ENCODE measurements around the gene ANK2.

Gene ANK2

DNA sequence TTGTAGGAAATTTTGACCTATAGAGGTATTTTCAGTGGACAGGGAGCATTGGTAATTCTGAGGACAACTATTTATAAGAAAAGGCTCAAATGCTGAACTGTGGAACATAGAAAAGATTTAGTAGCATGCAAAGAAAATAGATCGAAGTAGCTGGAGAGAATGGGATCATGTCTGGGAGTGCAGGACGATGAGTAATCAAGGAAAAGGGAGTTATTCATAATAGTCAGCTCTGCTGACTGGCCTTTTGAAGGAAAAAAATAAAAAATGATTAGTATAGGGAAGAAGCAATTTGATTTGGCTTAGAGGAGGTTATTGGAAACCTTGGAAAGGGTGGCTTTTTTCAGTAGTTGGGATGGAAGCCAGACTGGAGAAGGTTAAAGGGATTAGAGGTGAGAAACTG lies 22.9 kb upstream of the ANK2 start:
- Mint-ChIP-seq H3K4me1 (ENCODE audit: low read depth) (no peaks in the 10 kb centered on the region), H3K9me3 (no peaks in the 10 kb centered on the region), H3K4me3 (no peak overlapping the region), H3K27me3 (no peaks in the 10 kb centered on the region), H3K36me3 (ENCODE audit: low read depth) (no peaks in the 10 kb centered on the region), H3K27ac (no peak overlapping the region)
- no peak for DNase-seq

DNA sequence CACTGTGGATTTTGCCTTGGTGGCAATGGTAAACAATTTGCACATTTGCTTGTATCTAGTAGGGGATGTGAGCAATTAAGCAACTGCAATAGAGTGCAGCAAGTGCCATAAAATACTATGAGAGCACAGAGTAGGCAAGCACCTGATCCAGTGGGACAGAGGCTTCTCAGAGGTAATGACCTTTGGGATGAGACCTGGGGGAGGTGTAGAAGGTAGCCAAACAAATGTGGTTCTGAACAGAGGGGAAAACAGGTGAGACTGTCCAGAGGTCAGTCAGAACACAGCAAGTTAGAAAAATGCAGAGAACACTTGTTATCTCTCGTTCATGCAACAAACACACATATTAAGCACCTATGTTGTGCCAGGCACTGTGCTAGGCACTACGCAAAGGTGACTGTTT lies 21.4 kb upstream of the ANK2 start:
- Mint-ChIP-seq H3K27ac (no peak overlapping the region), H3K36me3 (ENCODE audit: low read depth) (no peaks in the 10 kb centered on the region), H3K4me3 (no peak overlapping the region), H3K9me3 (no peaks in the 10 kb centered on the region), H3K4me1 (ENCODE audit: low read depth) (no peaks in the 10 kb centered on the region), H3K27me3 (no peaks in the 10 kb centered on the region)
- DNase-seq, result no peak

DNA sequence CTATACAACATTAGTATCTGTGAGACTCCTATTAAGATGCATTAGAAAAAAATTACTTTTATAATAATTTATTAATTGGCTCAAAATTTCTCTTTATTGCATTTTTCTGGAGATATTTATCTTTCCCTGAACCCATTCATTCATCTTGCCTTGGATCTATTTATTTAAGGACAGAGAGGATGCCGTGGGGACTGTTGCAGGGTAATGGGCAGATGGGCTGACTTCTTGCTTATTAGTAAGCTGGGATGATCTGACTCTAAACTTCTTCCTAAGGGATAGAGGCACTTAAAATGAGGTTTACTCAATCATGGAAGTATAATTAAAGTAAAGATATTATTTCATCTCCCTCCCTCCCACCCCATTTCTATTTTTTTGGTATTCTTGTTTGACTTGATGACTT lies 18.2 kb upstream of the ANK2 start:
- H3K4me1 Mint-ChIP-seq (ENCODE audit: low read depth), result no peaks in the 10 kb centered on the region
- no peak for DNase-seq
- H3K27me3 Mint-ChIP-seq, result peaks cover 5% of the 10 kb centered on the region
- H3K4me3 Mint-ChIP-seq, result no peak overlapping the region
- no peak overlapping the region for H3K27ac Mint-ChIP-seq
- no peaks in the 10 kb centered on the region for H3K36me3 Mint-ChIP-seq (ENCODE audit: low read depth)
- H3K9me3 Mint-ChIP-seq, result no peaks in the 10 kb centered on the region

DNA sequence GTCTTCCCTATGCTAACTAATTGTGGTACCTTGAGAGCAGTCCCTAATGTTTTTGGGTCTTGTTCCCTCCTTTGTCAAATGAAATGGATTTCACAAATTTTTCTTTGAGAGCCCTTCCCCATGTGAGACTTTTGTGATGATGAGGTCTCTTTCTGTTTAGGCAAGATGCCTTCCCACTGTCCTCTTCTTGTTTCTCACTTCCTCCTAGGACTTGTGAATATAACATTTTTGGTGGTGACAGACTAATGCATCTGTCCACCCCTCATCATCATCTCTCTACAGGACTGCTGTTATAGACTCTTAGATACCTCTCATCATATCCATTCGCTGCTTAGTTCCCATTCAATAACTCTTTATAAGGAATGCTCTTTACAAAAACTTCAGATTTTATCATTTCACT lies 8.7 kb upstream of the ANK2 start:
- no peaks in the 10 kb centered on the region for H3K4me1 Mint-ChIP-seq (ENCODE audit: low read depth)
- no peak overlapping the region for H3K4me3 Mint-ChIP-seq
- H3K27ac Mint-ChIP-seq, result no peak overlapping the region
- no peak for DNase-seq
- H3K27me3 Mint-ChIP-seq, result no peaks in the 10 kb centered on the region
- H3K9me3 Mint-ChIP-seq, result no peaks in the 10 kb centered on the region
- H3K36me3 Mint-ChIP-seq (ENCODE audit: low read depth), result no peaks in the 10 kb centered on the region

DNA sequence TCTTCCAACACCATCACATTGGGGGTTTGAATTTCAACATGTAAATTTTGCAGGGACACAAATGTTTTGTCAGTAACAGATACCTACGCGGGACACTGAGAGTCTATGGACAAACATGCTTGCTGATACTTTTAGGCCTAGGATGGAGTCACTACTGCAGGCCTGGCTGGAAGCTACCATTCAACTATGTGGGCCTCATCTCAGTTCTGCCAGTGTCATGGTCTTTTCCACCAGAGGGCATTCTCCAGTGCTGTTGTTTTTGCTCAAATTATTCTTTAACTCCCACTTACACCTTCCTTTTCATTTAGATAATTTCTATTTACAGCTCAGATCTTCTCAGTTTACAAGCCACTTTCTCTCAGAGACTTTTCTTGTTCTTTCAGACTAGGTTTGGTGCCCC lies 7.0 kb upstream of the ANK2 start:
- Mint-ChIP-seq H3K4me1 (ENCODE audit: low read depth) (no peaks in the 10 kb centered on the region), H3K27ac (no peak overlapping the region), H3K27me3 (no peaks in the 10 kb centered on the region), H3K4me3 (no peak overlapping the region), H3K36me3 (ENCODE audit: low read depth) (no peaks in the 10 kb centered on the region), H3K9me3 (no peaks in the 10 kb centered on the region)
- no peak for DNase-seq

DNA sequence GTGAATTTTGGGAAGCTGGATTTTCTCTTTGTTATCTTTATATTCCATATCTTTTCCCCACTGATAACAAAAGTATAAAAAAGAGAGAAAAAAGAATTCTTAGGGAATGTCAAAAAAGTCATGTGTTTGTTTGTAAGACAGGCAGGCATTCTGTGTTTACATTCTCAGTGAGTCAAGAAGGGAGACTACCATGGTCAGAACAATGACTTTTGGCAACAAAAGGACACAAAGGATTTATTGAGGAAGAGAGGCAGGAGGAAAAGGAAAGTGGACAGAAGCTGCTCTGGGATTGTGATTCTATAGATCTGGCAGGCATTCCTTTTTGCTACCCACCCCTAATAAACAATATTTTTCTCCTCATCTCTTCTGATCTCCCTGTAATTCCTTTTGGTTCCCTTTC lies 5.9 kb upstream of the ANK2 start:
- DNase-seq, result no peak
- H3K4me1 Mint-ChIP-seq (ENCODE audit: low read depth), result no peaks in the 10 kb centered on the region
- H3K36me3 Mint-ChIP-seq (ENCODE audit: low read depth), result no peaks in the 10 kb centered on the region

DNA sequence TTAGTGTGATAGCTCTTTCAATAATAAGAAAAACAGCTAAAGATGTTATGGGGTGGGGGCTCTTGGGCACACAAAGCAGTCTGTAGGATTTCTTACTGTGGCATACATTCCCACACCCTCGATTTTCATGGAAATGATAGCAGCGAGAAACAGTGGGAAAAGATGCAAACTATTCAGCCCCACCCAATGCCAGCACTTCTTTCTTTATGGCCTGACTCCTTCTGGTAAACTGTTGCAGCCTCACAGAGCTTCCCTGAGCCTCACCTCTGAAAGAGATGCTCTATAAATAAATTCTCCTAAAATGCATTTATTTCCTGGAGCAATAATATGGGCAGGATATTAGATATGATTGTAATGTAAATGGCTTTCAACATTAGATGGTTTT lies 910 bp downstream of the ANK2 start:
- DNase-seq, result no peak
- no peaks in the 10 kb centered on the region for H3K36me3 Mint-ChIP-seq (ENCODE audit: low read depth)
- H3K27ac Mint-ChIP-seq, result no peak overlapping the region
- no peak overlapping the region for H3K4me3 Mint-ChIP-seq
- no peaks in the 10 kb centered on the region for H3K9me3 Mint-ChIP-seq
- H3K4me1 Mint-ChIP-seq (ENCODE audit: low read depth), result no peaks in the 10 kb centered on the region
- H3K27me3 Mint-ChIP-seq, result peaks cover 4% of the 10 kb centered on the region

More for the DNA sequence above, 5.9 kb upstream of the ANK2 start:
- no peak overlapping the region for H3K4me3 Mint-ChIP-seq
- no peaks in the 10 kb centered on the region for H3K9me3 Mint-ChIP-seq
- H3K27me3 Mint-ChIP-seq, result no peaks in the 10 kb centered on the region
- H3K27ac Mint-ChIP-seq, result no peak overlapping the region

DNA sequence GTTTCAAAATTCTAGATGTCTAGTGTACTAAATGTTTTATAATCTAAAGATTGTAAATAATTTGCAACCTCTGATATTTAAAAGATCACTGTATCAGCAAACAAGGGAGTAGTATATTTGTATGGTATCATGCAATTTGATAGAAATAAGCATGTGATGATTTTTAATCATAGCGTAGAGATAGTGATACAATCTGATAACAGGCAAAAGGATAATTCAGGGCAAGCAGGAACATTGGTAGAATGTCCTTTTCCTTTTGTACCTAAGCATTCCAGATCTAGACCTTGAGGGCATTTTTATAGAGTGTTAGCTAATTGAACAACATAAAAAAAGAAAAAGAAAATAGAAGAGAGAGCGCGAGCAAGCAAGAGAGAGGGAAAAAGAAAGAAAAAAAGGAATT lies 1.4 kb downstream of the ANK2 start:
- Mint-ChIP-seq H3K4me1 (ENCODE audit: low read depth) (no peaks in the 10 kb centered on the region), H3K27me3 (peaks cover 4% of the 10 kb centered on the region), H3K27ac (no peak overlapping the region), H3K9me3 (no peaks in the 10 kb centered on the region), H3K36me3 (ENCODE audit: low read depth) (no peaks in the 10 kb centered on the region), H3K4me3 (no peak overlapping the region)
- no peak for DNase-seq

DNA sequence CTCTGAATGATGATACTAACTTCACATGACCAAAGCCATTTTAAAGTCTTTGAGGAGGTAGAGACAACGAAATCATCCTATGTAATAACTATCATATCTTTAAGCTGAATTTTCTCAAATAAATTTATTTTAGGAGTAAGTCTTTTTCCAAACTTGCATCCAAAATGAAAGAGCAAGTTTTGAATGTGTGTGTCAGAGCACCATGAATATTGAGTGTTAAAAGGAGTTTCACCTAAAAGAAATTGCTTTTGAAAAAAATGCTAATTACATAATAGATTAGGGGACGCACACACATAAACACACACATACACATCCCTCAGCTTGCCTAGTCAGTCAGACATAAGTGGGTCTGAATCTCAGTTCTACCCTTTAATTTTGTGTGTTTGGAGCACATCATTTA lies 1.9 kb downstream of the ANK2 start:
- no peak overlapping the region for H3K4me3 Mint-ChIP-seq
- no peaks in the 10 kb centered on the region for H3K4me1 Mint-ChIP-seq (ENCODE audit: low read depth)
- no peaks in the 10 kb centered on the region for H3K9me3 Mint-ChIP-seq
- H3K27me3 Mint-ChIP-seq, result peaks cover 4% of the 10 kb centered on the region
- no peak overlapping the region for H3K27ac Mint-ChIP-seq
- DNase-seq, result no peak
- no peaks in the 10 kb centered on the region for H3K36me3 Mint-ChIP-seq (ENCODE audit: low read depth)

DNA sequence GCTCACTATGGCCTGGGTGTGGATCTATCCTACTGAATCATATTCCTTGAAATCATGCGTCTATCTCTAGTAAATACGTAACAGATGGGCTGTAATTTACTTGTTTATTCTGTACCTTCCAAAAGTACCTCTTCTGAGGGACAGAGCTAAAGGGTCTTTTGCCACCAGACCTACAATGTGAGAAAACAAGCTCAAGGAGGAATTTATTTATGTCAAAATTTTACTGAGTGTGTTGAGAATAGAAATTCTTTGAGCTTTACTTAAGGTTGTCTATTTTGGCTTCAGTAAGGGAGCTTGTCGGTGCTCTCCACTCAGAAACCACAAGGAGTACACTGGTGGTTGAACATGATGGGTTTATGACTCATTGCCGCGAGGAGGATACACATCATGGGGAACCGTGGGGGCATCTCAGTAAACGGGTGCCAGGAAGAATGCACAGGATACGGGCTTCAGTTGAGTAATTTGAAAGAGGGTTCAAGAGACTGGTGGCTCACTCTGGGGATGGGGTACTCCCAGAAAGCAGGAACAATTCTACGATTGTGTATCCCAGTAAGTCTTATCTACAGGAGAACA lies 3.0 kb downstream of the ANK2 start:
- Mint-ChIP-seq H3K27me3 (peaks cover 4% of the 10 kb centered on the region), H3K4me1 (ENCODE audit: low read depth) (no peaks in the 10 kb centered on the region)
- DNase-seq, result no peak

DNA sequence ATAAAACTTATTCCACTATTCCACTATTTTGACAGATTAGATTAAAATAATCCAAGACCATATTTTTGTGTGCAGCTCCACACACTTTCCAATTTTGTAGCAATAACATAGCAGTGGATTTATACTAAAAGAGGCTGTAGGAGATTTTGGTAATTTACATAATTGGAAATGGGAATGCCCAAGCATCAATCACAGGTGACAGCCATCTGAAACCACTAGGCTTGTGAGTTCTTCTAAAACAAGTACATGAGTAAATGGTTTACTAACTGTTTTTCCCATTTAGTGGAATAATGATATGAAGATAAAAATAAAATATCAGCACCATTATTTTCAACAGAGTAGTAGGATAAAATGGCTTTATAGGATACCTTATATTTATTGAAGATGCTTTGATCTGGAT lies 4.4 kb downstream of the ANK2 start:
- Mint-ChIP-seq H3K27me3 (peaks cover 4% of the 10 kb centered on the region), H3K9me3 (no peaks in the 10 kb centered on the region), H3K4me1 (ENCODE audit: low read depth) (no peaks in the 10 kb centered on the region), H3K4me3 (no peak overlapping the region), H3K36me3 (ENCODE audit: low read depth) (no peaks in the 10 kb centered on the region), H3K27ac (no peak overlapping the region)
- no peak for DNase-seq

More for the DNA sequence above, 3.0 kb downstream of the ANK2 start:
- no peaks in the 10 kb centered on the region for H3K36me3 Mint-ChIP-seq (ENCODE audit: low read depth)
- H3K4me3 Mint-ChIP-seq, result no peak overlapping the region
- no peak overlapping the region for H3K27ac Mint-ChIP-seq
- H3K9me3 Mint-ChIP-seq, result no peaks in the 10 kb centered on the region

DNA sequence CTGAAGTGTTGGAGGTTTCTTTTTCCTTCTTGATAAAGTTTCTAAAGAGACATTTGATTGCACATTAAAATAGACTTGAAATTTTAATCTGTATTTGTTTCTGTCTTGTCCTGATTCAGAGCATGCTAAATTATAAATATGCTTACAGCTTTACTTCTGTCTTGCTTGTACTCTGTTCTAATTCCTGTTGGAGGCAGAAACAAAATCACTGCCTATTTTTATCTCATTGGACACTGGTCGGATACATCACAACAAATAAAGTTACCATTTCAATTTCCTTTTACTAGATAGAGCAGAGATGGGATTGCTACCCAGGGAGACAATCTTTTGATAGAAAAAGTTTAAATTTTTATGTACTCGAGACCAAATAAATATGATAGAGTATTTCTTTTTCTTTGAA lies 6.9 kb downstream of the ANK2 start:
- Mint-ChIP-seq H3K27me3 (no peaks in the 10 kb centered on the region), H3K4me1 (ENCODE audit: low read depth) (no peaks in the 10 kb centered on the region), H3K4me3 (no peak overlapping the region), H3K36me3 (ENCODE audit: low read depth) (no peaks in the 10 kb centered on the region), H3K9me3 (no peaks in the 10 kb centered on the region), H3K27ac (no peak overlapping the region)
- no peak for DNase-seq

DNA sequence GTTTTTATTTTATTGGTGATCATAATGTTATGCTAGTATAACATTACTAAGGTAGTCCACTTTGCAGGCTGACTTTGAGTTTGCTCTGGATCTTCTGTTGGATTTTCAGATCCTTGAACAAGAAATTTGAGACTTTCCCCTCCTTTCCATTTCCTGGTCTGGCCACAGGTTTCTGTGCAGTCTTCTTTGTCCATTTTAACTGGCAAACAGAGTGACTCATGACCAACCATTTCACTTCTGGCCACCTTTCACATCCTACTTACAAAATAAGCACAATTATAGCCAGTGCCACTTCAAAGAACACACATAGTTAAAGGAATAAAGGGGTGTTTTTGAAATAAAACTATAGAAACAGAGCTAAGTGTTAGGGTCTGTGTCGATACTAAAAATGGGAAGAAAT lies 8.4 kb downstream of the ANK2 start:
- DNase-seq, result no peak
- Mint-ChIP-seq H3K4me3 (no peak overlapping the region), H3K9me3 (no peaks in the 10 kb centered on the region), H3K36me3 (ENCODE audit: low read depth) (no peaks in the 10 kb centered on the region), H3K27ac (no peak overlapping the region), H3K27me3 (no peaks in the 10 kb centered on the region), H3K4me1 (ENCODE audit: low read depth) (no peaks in the 10 kb centered on the region)

DNA sequence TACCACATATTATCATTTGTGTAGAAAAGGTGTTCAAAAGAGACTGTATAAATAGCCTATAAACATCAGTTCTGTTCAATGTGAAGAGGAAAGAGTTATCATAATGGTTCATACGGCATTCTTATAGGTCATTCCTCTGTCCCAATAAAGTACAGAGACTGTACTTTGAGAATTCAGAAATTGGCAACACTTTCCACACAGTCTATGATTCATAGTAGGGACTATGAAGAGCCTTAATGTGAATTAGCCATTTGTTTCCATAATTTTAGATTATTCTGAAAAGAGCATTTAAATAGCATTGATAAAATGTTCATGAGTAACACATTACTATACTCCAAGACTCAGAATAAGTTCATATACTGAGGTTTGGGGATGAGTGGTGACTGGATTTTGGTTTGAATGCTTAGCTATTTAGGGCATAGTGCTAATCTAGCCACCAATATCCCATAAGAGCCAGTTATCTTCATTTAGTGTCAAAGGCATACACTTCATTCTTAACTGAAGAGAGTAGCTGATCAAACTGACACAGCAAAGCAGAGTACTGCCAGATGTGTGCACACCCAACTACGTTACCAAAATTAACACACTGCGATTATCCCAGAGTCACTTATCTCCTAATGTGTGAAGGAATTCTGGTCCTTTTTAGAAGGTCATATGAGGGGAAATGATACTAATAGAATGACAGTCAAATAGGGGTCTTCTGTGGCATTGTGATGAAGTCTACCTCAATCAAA lies 10.2 kb downstream of the ANK2 start:
- no peak overlapping the region for H3K27ac Mint-ChIP-seq
- H3K27me3 Mint-ChIP-seq, result peaks cover 4% of the 10 kb centered on the region
- H3K36me3 Mint-ChIP-seq (ENCODE audit: low read depth), result no peaks in the 10 kb centered on the region
- no peaks in the 10 kb centered on the region for H3K4me1 Mint-ChIP-seq (ENCODE audit: low read depth)
- no peaks in the 10 kb centered on the region for H3K9me3 Mint-ChIP-seq
- no peak overlapping the region for H3K4me3 Mint-ChIP-seq
- no peak for DNase-seq

DNA sequence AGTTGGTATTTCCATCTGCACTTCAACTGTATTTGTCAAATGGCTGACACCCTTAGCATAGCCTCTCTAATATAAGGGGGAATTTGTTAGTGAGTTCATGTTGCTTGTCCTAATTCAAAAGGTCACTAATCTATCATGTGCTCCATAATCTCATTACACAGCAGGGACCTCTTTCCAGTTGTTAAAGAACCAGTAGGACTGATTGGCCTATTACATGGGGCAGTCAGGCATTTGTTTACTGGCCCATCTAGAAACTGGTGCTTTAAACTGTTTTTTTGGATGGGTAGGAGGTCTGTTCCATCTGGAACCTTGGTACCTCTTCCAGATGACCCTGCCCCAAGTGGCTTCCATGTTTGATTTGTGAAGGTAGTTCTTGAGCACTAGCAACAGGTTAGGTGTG lies 11.4 kb downstream of the ANK2 start:
- Mint-ChIP-seq H3K27me3 (peaks cover 4% of the 10 kb centered on the region), H3K36me3 (ENCODE audit: low read depth) (no peaks in the 10 kb centered on the region), H3K9me3 (no peaks in the 10 kb centered on the region), H3K27ac (no peak overlapping the region), H3K4me3 (no peak overlapping the region), H3K4me1 (ENCODE audit: low read depth) (no peaks in the 10 kb centered on the region)
- no peak for DNase-seq

DNA sequence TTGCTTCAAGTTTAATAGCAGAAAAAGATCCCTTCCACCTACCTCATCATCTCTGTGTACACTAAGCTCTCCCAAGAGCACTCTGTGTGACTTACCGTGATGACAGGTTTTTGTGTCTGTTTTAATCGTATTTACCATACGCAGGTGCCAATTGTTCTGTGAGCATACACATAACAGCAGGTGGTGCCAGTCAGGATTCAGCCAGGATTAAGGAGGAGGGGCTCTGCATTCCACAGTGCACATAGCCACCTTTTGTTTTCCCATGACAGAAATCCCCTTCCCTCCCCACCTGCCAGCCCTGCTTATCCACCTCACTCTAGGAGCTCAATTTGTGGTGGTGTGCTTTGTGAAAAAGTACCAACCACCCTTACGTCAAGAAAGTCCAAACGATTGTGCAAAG lies 14.8 kb downstream of the ANK2 start:
- H3K9me3 Mint-ChIP-seq, result no peaks in the 10 kb centered on the region
- no peak for DNase-seq
- H3K4me3 Mint-ChIP-seq, result no peak overlapping the region
- H3K27me3 Mint-ChIP-seq, result peaks cover 15% of the 10 kb centered on the region
- no peak overlapping the region for H3K27ac Mint-ChIP-seq
- no peaks in the 10 kb centered on the region for H3K36me3 Mint-ChIP-seq (ENCODE audit: low read depth)
- no peaks in the 10 kb centered on the region for H3K4me1 Mint-ChIP-seq (ENCODE audit: low read depth)
